Measurements from ENCODE around the gene HTD2. TPM values are rescaled to one million over a fixed set of nuclear protein-coding genes. Genes with fewer than 3 reads are reported as not detected.

Gene HTD2
- total RNA-seq, 2 experiments from 2014 or later: 7.6 to 8.1 TPM

DNA sequence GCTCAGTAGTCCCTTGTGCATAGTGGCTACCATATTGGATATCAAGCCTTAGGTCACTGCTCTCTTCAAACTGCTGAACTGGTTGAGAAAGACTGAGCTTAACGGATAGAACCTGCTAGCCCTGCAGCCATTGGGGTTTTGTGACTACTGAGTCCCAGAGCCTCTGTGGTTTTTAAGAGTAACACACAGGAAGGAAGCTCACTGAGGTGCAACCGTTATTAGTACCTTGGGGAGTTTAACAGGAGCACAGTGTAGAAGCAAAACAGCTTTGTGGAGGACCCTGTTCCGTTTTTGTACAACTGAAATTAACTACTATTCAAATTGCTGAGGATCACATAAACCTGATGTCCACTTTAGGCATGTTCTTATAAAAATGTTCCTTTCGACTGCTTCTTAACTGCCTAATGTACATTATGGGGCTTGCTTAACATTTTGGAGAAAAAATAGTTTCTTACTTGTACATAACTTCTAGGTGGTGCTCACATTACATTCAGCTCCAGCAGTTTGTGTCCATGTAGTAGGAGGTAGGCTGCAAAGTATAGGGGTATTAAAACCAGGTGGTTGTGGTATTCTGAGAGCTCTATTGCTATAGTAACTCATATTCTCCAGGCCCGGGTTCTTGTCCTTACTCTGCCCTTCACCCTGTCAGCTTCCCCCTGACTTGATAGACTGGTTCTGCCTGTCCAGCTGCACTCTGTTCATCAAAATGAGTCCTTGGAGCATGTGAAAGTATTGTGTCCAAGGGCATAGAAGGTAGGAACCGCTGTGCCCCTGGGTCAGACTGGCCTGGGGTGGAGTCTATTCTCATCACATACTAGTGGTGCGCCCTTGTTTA is 43.7 kb downstream of the HTD2 start:
- no peak for ATAC-seq
- Mint-ChIP-seq H3K27me3 (ENCODE audit: low read depth) (no peaks in the 10 kb centered on the region), H3K36me3 (ENCODE audit: low read depth) (peaks cover 52% of the 10 kb centered on the region), H3K4me1 (ENCODE audit: low read depth) (peaks cover 81% of the 10 kb centered on the region), H3K4me3 (peak overlapping the region; percentile 10), H3K27ac (peak overlapping the region; percentile 83), H3K9me3 (ENCODE audit: insufficient read depth) (peaks cover 8% of the 10 kb centered on the region)
- POLR2A ChIA-PET: interaction anchor here (0.6 to 5.3 kb wide), 6 partner anchors 9 to 721 kb away, joined by 3 to 42 read pairs (median 4); partner anchors contain the start of genes HTD2 and RPP14
- peak; percentile 45 for DNase-seq
- CTCF ChIA-PET: interaction anchor here (1.0 to 5.5 kb wide), 8 partner anchors 10 to 66 kb away, joined by 3 to 47 read pairs (median 9); partner anchors contain the start of genes HTD2, PXK and RPP14

DNA sequence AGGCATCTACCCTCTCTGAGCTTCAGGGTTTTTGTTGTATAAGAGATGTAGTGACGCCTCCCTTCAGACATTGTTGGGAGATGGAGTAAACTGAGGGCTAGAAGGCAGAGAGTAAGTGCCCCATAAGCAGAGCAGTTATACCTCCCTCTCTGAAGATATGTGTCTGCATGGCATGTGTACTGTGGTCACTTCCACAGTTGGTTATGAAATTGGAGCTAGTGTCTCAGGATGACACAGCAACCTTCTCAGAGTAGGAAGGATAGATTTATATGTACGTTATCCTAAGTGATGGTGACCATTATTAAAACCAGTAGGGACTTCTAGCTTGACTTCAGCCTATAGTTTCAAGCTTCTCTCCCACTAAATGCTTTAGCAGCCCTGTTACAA is 44.3 kb downstream of the HTD2 start:
- Mint-ChIP-seq H3K36me3 (ENCODE audit: low read depth) (peaks cover 52% of the 10 kb centered on the region), H3K27me3 (ENCODE audit: low read depth) (no peaks in the 10 kb centered on the region), H3K27ac (peak overlapping the region; percentile 83), H3K9me3 (ENCODE audit: insufficient read depth) (peaks cover 8% of the 10 kb centered on the region), H3K4me3 (no peak overlapping the region), H3K4me1 (ENCODE audit: low read depth) (peaks cover 86% of the 10 kb centered on the region)
- ChIA-PET POLR2A (interaction anchor here (2.9 to 5.3 kb wide), 2 partner anchors 15 to 44 kb away, joined by 11 to 42 read pairs; partner anchors contain the start of genes HTD2 and RPP14), CTCF (interaction anchor here (1.4 to 5.5 kb wide), 6 partner anchors 10 to 65 kb away, joined by 3 to 47 read pairs (median 17); partner anchors contain the start of genes HTD2 and RPP14)
- ATAC-seq (no peak), DNase-seq (no peak)

DNA sequence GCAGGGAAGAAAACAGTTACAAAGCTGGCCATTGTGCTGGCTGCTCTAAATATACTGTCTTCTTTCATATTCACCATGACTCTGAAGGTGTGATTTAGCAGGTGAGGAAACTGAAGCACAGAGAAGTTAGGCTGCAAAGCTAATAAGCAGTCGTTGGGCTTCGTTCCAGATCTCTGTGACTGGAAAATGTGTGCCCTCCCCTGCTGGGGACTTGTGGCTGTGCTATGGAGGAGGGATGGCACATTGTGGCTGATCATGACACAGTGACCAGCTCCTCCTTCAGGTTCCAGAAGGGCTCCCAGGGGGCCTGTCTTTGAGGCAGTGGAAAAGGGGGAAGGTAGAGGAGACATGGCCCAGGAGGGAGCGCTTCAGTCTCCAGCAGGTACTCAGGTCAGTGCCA is 45.6 kb downstream of the HTD2 start:
- no peak for DNase-seq
- no peak overlapping the region for H3K4me3 Mint-ChIP-seq
- peaks cover 48% of the 10 kb centered on the region for H3K36me3 Mint-ChIP-seq (ENCODE audit: low read depth)
- peak overlapping the region; percentile 71 for H3K27ac Mint-ChIP-seq
- H3K9me3 Mint-ChIP-seq (ENCODE audit: insufficient read depth): peaks cover 8% of the 10 kb centered on the region
- no peak for ATAC-seq
- ChIA-PET POLR2A (interaction anchor here (2.9 to 5.3 kb wide), 2 partner anchors 16 to 45 kb away, joined by 11 to 42 read pairs; partner anchors contain the start of genes HTD2 and RPP14), CTCF (interaction anchor here (1.2 to 5.5 kb wide), 7 partner anchors 8 to 64 kb away, joined by 3 to 47 read pairs (median 13); partner anchors contain the start of genes HTD2 and RPP14)
- H3K4me1 Mint-ChIP-seq (ENCODE audit: low read depth): peaks cover 89% of the 10 kb centered on the region
- H3K27me3 Mint-ChIP-seq (ENCODE audit: low read depth): no peaks in the 10 kb centered on the region

DNA sequence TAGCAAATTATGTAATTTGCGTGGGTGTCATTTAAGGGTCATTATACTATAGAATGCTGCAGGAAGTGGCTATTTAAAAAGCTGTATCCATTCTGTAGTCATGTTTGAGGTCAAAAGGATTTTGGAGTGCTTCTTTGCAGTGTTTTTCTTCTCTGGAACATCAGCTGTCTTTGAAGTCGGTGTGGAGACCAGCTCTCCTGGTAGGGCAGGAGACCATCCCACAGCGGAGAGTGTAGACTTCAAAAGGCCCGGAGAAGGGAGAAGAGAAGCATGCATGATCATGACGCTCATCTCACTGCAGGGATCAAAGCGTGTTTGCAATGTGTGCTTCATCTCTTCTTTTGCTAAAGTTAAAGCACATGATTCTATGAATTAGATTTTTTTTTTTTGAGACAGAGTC is 46.3 kb downstream of the HTD2 start:
- Mint-ChIP-seq H3K4me3 (no peak overlapping the region), H3K27me3 (ENCODE audit: low read depth) (no peaks in the 10 kb centered on the region)

DNA sequence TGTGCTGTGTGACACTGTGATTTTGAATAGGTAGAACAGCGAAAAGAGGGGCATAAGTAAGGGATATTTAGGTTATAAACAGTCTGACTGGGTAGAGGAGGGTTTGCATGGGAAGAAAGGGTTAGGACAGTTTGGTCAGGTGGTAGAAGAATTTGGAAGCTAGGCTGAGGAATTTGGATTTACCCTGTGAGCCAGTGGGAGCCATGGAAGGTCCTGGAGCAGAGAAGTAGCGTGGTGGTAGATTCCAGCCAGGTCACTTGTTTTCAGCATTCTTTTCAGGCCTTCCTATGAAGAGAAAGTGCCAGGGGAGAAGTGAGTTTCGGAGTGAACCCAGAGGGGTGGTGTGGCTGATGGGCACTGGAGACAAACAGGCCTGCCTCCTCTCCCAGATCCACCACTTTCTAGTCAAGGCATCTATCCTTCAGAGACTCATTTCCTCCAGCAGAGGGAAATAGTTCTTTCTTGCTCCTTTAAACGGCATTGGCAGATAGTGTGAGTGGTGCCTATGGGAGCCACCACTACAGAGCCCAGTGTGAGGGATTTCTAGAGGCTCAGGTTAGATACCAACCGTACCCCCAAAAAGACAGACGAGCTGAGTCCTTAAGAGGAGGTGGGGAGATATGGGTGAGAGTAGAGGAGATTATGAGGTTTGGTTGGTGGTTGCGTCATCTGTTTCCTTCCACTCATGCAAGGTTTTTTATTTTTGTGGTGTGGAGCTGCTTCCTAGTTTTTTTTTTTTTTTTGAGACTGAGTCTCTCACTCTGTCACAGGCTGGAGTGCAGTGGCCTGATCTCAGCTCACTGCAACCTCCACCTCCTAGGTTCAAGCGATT is 47.6 kb downstream of the HTD2 start:
- POLR2A ChIA-PET: interaction anchor here (0.8 to 1.1 kb wide), 3 partner anchors 9 to 47 kb away, joined by 3 read pairs; partner anchors contain the start of genes HTD2 and RPP14
- peaks cover 87% of the 10 kb centered on the region for H3K4me1 Mint-ChIP-seq (ENCODE audit: low read depth)
- DNase-seq (peak; percentile 77), ATAC-seq (peak; percentile 83)
- peak overlapping the region; percentile 71 for H3K4me3 Mint-ChIP-seq
- peaks cover 29% of the 10 kb centered on the region for H3K36me3 Mint-ChIP-seq (ENCODE audit: low read depth)
- H3K27me3 Mint-ChIP-seq (ENCODE audit: low read depth): no peaks in the 10 kb centered on the region
- peak overlapping the region; percentile 96 for H3K27ac Mint-ChIP-seq
- peaks cover 8% of the 10 kb centered on the region for H3K9me3 Mint-ChIP-seq (ENCODE audit: insufficient read depth)
- CTCF ChIA-PET: interaction anchor here (1.0 to 5.5 kb wide), 4 partner anchors 19 to 61 kb away, joined by 4 to 47 read pairs (median 6); partner anchors contain the start of genes HTD2 and RPP14

More for the DNA sequence above, 46.3 kb downstream of the HTD2 start:
- ChIA-PET POLR2A (interaction anchor here (0.8 to 5.3 kb wide), 2 partner anchors 17 to 21 kb away, joined by 3 to 42 read pairs; no protein-coding TSS in a partner anchor), CTCF (interaction anchor here (1.2 to 5.5 kb wide), 7 partner anchors 9 to 63 kb away, joined by 3 to 47 read pairs (median 4); no protein-coding TSS in a partner anchor)
- ATAC-seq: no peak
- H3K9me3 Mint-ChIP-seq (ENCODE audit: insufficient read depth): peaks cover 8% of the 10 kb centered on the region
- peak overlapping the region; percentile 62 for H3K27ac Mint-ChIP-seq
- no peak for DNase-seq
- H3K4me1 Mint-ChIP-seq (ENCODE audit: low read depth): peaks cover 89% of the 10 kb centered on the region
- H3K36me3 Mint-ChIP-seq (ENCODE audit: low read depth): peaks cover 41% of the 10 kb centered on the region

DNA sequence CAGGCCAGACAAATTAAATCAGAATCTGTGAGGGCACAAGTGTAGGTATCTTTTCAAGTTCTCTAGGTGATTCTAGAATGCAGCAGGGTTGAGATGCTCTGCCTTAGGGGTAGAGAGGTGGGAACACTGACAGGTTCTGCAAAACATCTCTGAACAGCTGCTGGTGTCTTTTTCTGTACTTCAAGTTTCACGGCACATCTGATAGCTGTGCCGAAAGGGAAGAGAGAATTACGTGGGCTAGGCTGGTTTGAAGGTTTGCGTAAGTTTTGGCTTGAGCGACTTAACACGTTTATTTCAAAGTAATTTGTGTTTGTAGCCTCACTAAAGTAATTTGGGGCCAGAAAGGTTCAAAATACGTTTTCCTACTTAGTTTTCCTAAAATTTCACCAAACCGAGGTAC is 48.9 kb downstream of the HTD2 start:
- DNase-seq (no peak), ATAC-seq (no peak)
- peaks cover 76% of the 10 kb centered on the region for H3K4me1 Mint-ChIP-seq (ENCODE audit: low read depth)
- H3K9me3 Mint-ChIP-seq (ENCODE audit: insufficient read depth): peaks cover under 1% of the 10 kb centered on the region
- no peak overlapping the region for H3K4me3 Mint-ChIP-seq
- H3K27ac Mint-ChIP-seq: no peak overlapping the region
- peaks cover 19% of the 10 kb centered on the region for H3K36me3 Mint-ChIP-seq (ENCODE audit: low read depth)
- POLR2A ChIA-PET: no interaction called here
- CTCF ChIA-PET: interaction anchor here (0.7 to 1.9 kb wide), 2 partner anchors 10 to 60 kb away, joined by 3 to 5 read pairs; no protein-coding TSS in a partner anchor
- no peaks in the 10 kb centered on the region for H3K27me3 Mint-ChIP-seq (ENCODE audit: low read depth)

DNA sequence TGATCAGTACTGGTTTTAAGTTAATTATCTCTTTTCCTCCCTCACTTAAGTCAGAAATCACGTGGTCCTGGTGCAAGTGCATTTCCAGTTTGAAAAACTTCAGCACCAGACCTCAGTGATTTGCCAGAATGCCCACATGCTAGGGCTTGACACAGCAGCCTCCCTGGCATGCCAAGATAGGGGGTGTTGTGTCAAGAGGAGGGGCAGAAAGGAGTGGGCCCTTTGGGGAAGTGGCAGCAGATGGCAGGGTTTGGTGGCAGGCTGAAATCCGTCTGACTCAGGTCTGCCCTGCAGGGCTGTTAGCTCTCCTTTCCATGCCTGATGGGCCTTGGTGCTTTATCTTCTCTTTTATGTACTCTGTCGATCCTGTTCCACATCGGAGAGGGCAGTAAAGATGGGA is 49.7 kb downstream of the HTD2 start:
- Mint-ChIP-seq H3K9me3 (ENCODE audit: insufficient read depth) (no peaks in the 10 kb centered on the region), H3K4me1 (ENCODE audit: low read depth) (peaks cover 68% of the 10 kb centered on the region), H3K4me3 (no peak overlapping the region), H3K27ac (peak overlapping the region; percentile 52), H3K27me3 (ENCODE audit: low read depth) (no peaks in the 10 kb centered on the region), H3K36me3 (ENCODE audit: low read depth) (peaks cover 11% of the 10 kb centered on the region)
- ChIA-PET CTCF (interaction anchor here (0.7 kb wide), 1 partner anchor 22 kb away, joined by 4 read pairs; no protein-coding TSS in a partner anchor), POLR2A (no interaction called here)
- ATAC-seq (no peak), DNase-seq (no peak)

DNA sequence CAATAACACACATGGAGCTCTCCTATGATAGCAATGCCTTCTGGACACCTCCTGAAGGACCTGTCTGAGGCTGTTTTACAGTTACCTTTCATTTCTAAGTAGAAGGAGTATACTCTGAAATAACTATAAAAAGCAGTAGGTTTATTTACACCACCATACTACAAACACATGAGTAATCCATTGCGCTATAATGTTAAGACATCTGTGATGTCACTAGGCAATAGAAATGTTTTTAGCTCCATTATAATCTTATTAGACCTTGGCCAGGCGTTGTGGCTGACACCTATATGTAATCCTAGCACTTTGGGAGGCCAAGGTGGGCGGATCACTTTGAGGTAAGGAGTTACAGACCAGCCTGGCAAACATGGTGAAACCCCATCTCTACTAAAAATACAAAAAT is 51.1 kb downstream of the HTD2 start:
- ChIA-PET POLR2A (no interaction called here), CTCF (interaction anchor here (0.6 to 1.2 kb wide), 2 partner anchors 51 to 63 kb away, joined by 3 to 5 read pairs; partner anchors contain the start of genes HTD2 and RPP14)
- Mint-ChIP-seq H3K4me1 (ENCODE audit: low read depth) (peaks cover 55% of the 10 kb centered on the region), H3K27ac (peak overlapping the region; percentile 47), H3K36me3 (ENCODE audit: low read depth) (peaks cover 7% of the 10 kb centered on the region), H3K27me3 (ENCODE audit: low read depth) (no peaks in the 10 kb centered on the region), H3K4me3 (no peak overlapping the region), H3K9me3 (ENCODE audit: insufficient read depth) (no peaks in the 10 kb centered on the region)
- DNase-seq (no peak), ATAC-seq (no peak)

DNA sequence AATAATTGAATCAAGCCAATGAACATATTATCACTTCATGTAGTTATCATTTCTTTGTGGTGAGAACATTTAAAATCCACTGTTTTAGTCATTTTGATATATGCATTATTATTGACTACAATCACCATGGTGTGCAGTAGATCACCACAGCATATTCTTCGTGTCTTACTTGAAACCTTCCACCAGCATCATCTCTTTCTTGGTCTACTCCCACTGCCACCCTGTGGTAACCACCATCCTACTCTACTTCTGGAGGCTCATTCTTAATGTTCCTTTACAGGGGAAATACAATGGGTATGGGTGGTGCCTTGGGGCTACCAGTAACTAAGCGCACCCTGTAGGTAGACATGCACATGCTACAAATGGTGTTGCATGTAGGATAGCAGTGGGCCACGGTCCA is 51.8 kb downstream of the HTD2 start:
- POLR2A ChIA-PET: no interaction called here
- CTCF ChIA-PET: interaction anchor here (0.6 to 1.2 kb wide), 2 partner anchors 51 to 62 kb away, joined by 3 to 5 read pairs; partner anchors contain the start of genes HTD2 and RPP14

DNA sequence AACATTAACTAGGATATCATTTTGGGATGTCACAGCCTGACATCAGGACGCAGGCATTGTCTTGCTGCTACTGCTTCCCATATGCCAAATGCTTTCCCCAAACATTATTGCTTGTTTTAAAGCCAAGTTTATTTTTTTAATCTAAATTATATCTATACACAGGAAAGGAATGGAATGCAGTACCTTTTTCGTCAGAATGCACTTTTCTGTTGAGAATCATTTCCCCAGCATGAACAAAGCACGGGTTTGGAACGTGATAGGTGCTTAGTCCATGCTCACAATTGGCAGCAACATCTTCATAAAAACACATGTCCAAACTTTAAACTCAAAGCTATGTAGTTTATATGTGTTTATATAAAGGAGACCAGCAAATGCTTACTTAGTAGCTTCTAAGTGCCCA is 52.5 kb downstream of the HTD2 start:
- Mint-ChIP-seq H3K36me3 (ENCODE audit: low read depth) (peaks cover 8% of the 10 kb centered on the region), H3K9me3 (ENCODE audit: insufficient read depth) (no peaks in the 10 kb centered on the region), H3K4me3 (no peak overlapping the region), H3K27ac (no peak overlapping the region), H3K4me1 (ENCODE audit: low read depth) (peaks cover 44% of the 10 kb centered on the region), H3K27me3 (ENCODE audit: low read depth) (no peaks in the 10 kb centered on the region)
- POLR2A ChIA-PET: no interaction called here
- CTCF ChIA-PET: no interaction called here
- no peak for ATAC-seq
- no peak for DNase-seq

More for the DNA sequence above, 51.8 kb downstream of the HTD2 start:
- no peak for ATAC-seq
- H3K27ac Mint-ChIP-seq: peak overlapping the region; percentile 34
- no peaks in the 10 kb centered on the region for H3K27me3 Mint-ChIP-seq (ENCODE audit: low read depth)
- H3K9me3 Mint-ChIP-seq (ENCODE audit: insufficient read depth): no peaks in the 10 kb centered on the region
- no peak for DNase-seq
- H3K4me3 Mint-ChIP-seq: no peak overlapping the region
- H3K4me1 Mint-ChIP-seq (ENCODE audit: low read depth): peaks cover 48% of the 10 kb centered on the region
- H3K36me3 Mint-ChIP-seq (ENCODE audit: low read depth): peaks cover 4% of the 10 kb centered on the region

DNA sequence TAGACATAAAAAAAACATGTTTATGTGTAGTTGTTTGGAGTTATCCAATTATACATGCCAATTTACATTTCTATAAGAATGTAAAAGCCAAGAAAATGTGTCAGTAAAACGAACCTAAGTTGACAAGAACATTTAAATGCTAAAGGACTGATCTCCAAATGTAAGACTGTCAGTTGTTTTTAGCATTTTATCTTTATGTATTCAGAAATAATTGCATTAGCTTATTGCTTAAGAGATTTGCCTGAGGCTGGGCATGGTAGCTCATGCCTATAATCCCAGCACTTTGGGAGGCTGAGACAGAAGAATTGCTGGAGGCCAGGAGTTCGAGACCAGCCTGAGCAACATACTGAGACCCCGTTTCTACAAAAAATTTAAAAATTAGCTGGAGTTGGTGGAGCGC is 53.3 kb downstream of the HTD2 start:
- no peak overlapping the region for H3K4me3 Mint-ChIP-seq
- CTCF ChIA-PET: no interaction called here
- no peak for DNase-seq
- peaks cover 5% of the 10 kb centered on the region for H3K36me3 Mint-ChIP-seq (ENCODE audit: low read depth)
- H3K27ac Mint-ChIP-seq: no peak overlapping the region
- no peak for ATAC-seq
- H3K27me3 Mint-ChIP-seq (ENCODE audit: low read depth): no peaks in the 10 kb centered on the region
- POLR2A ChIA-PET: no interaction called here
- H3K9me3 Mint-ChIP-seq (ENCODE audit: insufficient read depth): no peaks in the 10 kb centered on the region
- peaks cover 42% of the 10 kb centered on the region for H3K4me1 Mint-ChIP-seq (ENCODE audit: low read depth)

Measured in activated CD8-positive, alpha-beta T cell treated with anti-CD3 and anti-CD28 coated beads, Interleukin-2, amount 10 ng/mL, durations not matched to agents 7 days and 5 days (primary cell).